Activated CD8-positive, alpha-beta T cell treated with anti-CD3 and anti-CD28 coated beads, Interleukin-2, amount 10 ng/mL, durations not matched to agents 7 days and 5 days (primary cell): ENCODE data around the gene PTK7. TPM values are rescaled to one million over a fixed set of nuclear protein-coding genes. Genes with fewer than 3 reads are reported as not detected.

Source experiments
- ATAC-seq: fragments of 150-1000 bp; cut with Tn5 transposase; one replicate; pipeline ENCODE4 v1.10.0; 2021; ENCODE audit warnings: moderate library complexity
- CTCF ChIA-PET: fragments of 350-600 bp; sonication (Branson Sonifier 250); formaldehyde crosslinking; loops from one replicate; lab custom pipeline; 2021; ENCODE audit warnings: antibody characterized with exemption; lab: Charles Lee
- POLR2A ChIA-PET: fragments of 350-600 bp; sonication (Branson Sonifier 250); formaldehyde crosslinking; loops from one replicate; lab custom pipeline; 2021; ENCODE audit warnings: antibody characterized with exemption; lab: Charles Lee
- DNase-seq: peaks from one replicate; pipeline ENCODE4 v3.0.0-alpha.2; 2020
- H3K27ac Mint-ChIP-seq: one replicate; pipeline ENCODE4 v1.8.0; 2021; ENCODE audit warnings: mild to moderate bottlenecking, mixed read lengths
- H3K27me3 Mint-ChIP-seq: one replicate; pipeline ENCODE4 v1.8.0; 2021; ENCODE audit warnings: low read depth, mixed read lengths
- H3K36me3 Mint-ChIP-seq: one replicate; pipeline ENCODE4 v1.8.0; 2021; ENCODE audit warnings: low read depth, mixed read lengths
- H3K4me1 Mint-ChIP-seq: one replicate; pipeline ENCODE4 v1.8.0; 2021; ENCODE audit warnings: low read depth, mixed read lengths
- H3K4me3 Mint-ChIP-seq: one replicate; pipeline ENCODE4 v1.8.0; 2021; ENCODE audit warnings: mild to moderate bottlenecking, mixed read lengths
- H3K9me3 Mint-ChIP-seq: one replicate; pipeline ENCODE4 v1.8.0; 2022; ENCODE audit warnings: mixed read lengths; ENCODE audit not compliant: insufficient read depth
- total RNA-seq, 2 experiments: library from RNA; stranded (reverse); gene quantifications; one replicate each; pipeline ENCODE4 v1.2.3, GENCODE V29; 2021

Gene PTK7
- 1 to 10 TPM; 1.2 to 1.8 TPM for total RNA-seq

- H3K36me3 Mint-ChIP-seq: no peaks in the 10 kb centered on the region
- POLR2A ChIA-PET: no interaction called here
- DNase-seq: no peak
- H3K4me1 Mint-ChIP-seq: peaks cover 7% of the 10 kb centered on the region
- H3K9me3 Mint-ChIP-seq: no peaks in the 10 kb centered on the region
- H3K27me3 Mint-ChIP-seq: peaks cover 26% of the 10 kb centered on the region
- H3K4me3 Mint-ChIP-seq: peak within 1 kb of the TSS; percentile 40
- peak; percentile 62 for ATAC-seq
- no peak within 1 kb of the TSS for H3K27ac Mint-ChIP-seq
- CTCF ChIA-PET: interaction anchor here (4.7 kb wide), 1 partner anchor 67 kb away, joined by 22 read pairs; no protein-coding TSS in a partner anchor
Measured at GRCh38 chr6:43075670-43076463, at the start of gene PTK7. Gene PTK7 (plus strand): TSS chr6:43076314. CDS start chr6:43076489, 175 bp downstream.

- Mint-ChIP-seq H3K4me3 (no peak overlapping the region), H3K4me1 (peaks cover 17% of the 10 kb centered on the region), H3K27ac (no peak overlapping the region), H3K27me3 (no peaks in the 10 kb centered on the region), H3K36me3 (peaks cover 50% of the 10 kb centered on the region), H3K9me3 (no peaks in the 10 kb centered on the region)
- ChIA-PET CTCF (interaction anchor here (0.5 kb wide), 1 partner anchor 16 kb away, joined by 5 read pairs; no protein-coding TSS in a partner anchor), POLR2A (no interaction called here)
- ATAC-seq: no peak
- DNase-seq: no peak
Measured at GRCh38 chr6:43026365-43026764, 49.7 kb upstream of the PTK7 start.

DNA sequence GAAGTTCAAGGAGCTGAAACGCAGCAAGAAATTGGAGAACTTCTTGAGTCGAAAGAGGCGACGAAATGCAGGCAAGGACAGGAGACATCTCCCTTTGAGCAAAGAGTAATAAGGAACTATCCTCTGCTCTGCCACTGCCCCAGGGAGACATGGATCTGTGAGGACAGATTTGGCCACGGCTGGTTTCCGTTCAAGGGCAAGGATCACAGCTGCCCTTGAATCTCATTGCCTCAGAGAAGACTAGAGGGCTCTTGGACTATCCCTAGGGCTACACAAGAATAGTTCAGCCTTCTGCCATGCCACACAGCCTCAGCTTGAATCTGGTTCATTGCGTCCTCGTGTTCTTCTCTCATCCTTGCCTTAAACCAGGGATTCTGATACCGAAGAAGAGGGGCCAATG is 47.0 kb upstream of the PTK7 start:
- Mint-ChIP-seq H3K36me3 (peaks cover 58% of the 10 kb centered on the region), H3K27ac (no peak overlapping the region), H3K9me3 (no peaks in the 10 kb centered on the region), H3K4me1 (peaks cover 7% of the 10 kb centered on the region), H3K27me3 (no peaks in the 10 kb centered on the region), H3K4me3 (no peak overlapping the region)
- ATAC-seq (no peak), DNase-seq (no peak)
- POLR2A ChIA-PET: no interaction called here
- CTCF ChIA-PET: interaction anchor here (1.0 kb wide), 1 partner anchor 115 kb away, joined by 3 read pairs; no protein-coding TSS in a partner anchor

- DNase-seq (no peak), ATAC-seq (no peak)
- Mint-ChIP-seq H3K27me3 (no peaks in the 10 kb centered on the region), H3K9me3 (no peaks in the 10 kb centered on the region), H3K36me3 (peaks cover 50% of the 10 kb centered on the region), H3K4me3 (no peak overlapping the region), H3K27ac (no peak overlapping the region), H3K4me1 (no peaks in the 10 kb centered on the region)
- ChIA-PET CTCF (interaction anchor here (1.5 kb wide), 1 partner anchor 115 kb away, joined by 3 read pairs; no protein-coding TSS in a partner anchor), POLR2A (interaction anchor here (0.6 to 1.4 kb wide), 2 partner anchors 12 to 35 kb away, joined by 3 to 5 read pairs; no protein-coding TSS in a partner anchor)
Measured at GRCh38 chr6:43032326-43032725, 43.8 kb upstream of the PTK7 start.

DNA sequence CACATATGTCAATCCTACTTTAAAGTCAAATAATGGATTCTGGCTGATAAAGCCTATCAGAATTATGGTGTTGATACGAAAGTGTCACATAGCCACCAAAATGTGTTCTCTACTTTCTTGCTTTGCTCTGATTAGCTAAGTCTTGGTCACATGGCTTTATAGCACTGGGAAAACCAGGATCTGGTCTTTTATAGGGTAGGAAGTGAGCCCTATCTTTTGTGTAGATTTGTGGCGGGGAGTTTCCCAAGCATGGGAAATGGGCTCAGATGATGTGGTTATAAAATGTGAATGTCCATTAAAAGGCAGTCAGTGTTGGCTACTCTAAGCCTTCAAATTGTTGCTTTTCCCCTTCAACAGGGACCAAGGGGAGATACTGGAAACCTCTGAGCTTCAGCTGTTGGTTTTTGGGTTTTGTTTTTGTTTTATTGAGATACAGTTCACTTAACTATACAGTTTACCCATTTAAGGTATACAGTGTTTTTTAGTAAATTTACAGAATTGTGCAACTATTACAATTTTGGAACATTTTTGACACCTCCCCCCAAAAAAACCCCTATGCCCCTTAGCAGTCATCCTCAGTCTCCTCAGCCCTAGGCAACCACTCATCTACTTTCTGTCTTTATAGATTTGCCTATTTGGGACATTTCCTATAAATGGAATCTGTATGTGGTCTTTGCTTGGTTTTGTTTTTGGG is 42.5 kb upstream of the PTK7 start:
- Mint-ChIP-seq H3K4me1 (no peaks in the 10 kb centered on the region), H3K4me3 (no peak overlapping the region), H3K36me3 (peaks cover 50% of the 10 kb centered on the region), H3K27ac (no peak overlapping the region), H3K9me3 (no peaks in the 10 kb centered on the region), H3K27me3 (no peaks in the 10 kb centered on the region)
- ChIA-PET POLR2A (interaction anchor here (0.8 to 1.6 kb wide), 2 partner anchors 19 to 49 kb away, joined by 3 to 4 read pairs; partner anchors contain the start of genes KLHDC3 and PPP2R5D), CTCF (interaction anchor here (1.1 to 1.5 kb wide), 3 partner anchors 14 to 114 kb away, joined by 3 to 4 read pairs (median 3); no protein-coding TSS in a partner anchor)
- ATAC-seq: no peak
- DNase-seq: no peak

DNA sequence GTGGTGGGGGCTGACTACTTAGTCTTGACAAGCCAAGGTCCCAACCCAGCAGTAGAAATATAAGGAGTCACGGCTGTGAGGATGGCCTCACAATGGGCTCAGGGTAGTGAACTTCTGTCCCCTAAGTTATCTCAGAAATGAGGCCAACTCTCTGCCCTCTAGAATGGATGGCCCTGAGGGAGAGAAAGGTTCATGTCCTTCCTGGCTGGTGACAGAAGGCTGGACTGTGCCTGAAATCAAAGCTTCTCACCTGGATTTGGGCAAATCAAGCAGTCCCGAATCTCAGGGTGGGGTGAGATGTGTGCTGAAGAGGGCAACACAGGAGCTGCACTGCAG is 42.0 kb upstream of the PTK7 start:
- Mint-ChIP-seq H3K4me3 (no peak overlapping the region), H3K36me3 (peaks cover 50% of the 10 kb centered on the region), H3K9me3 (no peaks in the 10 kb centered on the region), H3K4me1 (no peaks in the 10 kb centered on the region), H3K27me3 (no peaks in the 10 kb centered on the region), H3K27ac (no peak overlapping the region)
- DNase-seq: no peak
- POLR2A ChIA-PET: interaction anchor here (0.6 to 1.6 kb wide), 2 partner anchors 50 to 61 kb away, joined by 3 read pairs; partner anchors contain the start of gene PPP2R5D
- no peak for ATAC-seq
- CTCF ChIA-PET: interaction anchor here (1.5 kb wide), 1 partner anchor 14 kb away, joined by 4 read pairs; no protein-coding TSS in a partner anchor

DNA sequence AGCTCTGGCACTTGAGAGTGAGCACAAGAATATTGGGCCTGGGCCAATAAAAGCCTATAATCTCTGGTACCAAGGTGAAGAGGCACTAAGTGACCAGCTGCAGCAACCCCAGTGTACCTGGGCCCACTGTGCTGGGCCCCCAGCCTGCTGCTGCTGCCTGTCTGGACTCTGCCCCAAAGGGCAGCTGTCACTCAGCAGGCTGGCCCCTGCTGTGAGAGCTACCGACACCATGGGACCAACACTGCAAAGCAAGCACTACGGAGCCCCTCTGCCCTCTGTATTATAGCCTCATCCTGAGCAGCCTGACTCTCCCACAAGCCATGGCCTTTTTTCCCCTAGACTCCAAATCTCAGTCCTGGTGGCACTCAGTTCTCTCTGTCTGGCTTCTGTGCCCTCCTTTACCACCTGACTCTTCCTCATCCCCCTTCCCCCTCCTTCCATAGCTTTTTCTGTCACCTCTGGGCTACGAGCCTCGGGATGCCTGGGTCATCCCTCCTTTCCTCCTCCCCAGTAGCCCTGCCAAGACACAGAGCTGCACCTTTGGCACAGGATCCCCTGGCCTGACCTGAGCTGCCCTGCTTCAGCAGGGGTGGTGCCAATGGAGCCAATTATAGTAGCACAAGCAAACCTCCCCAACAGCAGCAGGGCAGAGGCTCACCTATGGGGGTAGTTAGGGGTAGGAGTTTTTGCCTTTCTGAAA is 40.5 kb upstream of the PTK7 start:
- no peak for ATAC-seq
- Mint-ChIP-seq H3K36me3 (peaks cover 45% of the 10 kb centered on the region), H3K27me3 (no peaks in the 10 kb centered on the region), H3K27ac (peak overlapping the region; percentile 64), H3K9me3 (no peaks in the 10 kb centered on the region), H3K4me1 (no peaks in the 10 kb centered on the region), H3K4me3 (no peak overlapping the region)
- ChIA-PET CTCF (no interaction called here), POLR2A (interaction anchor here (1.6 kb wide), 1 partner anchor 51 kb away, joined by 3 read pairs; the partner anchor contains the start of gene PPP2R5D)
- DNase-seq: no peak

- Mint-ChIP-seq H3K27ac (no peak overlapping the region), H3K9me3 (no peaks in the 10 kb centered on the region)
- CTCF ChIA-PET: no interaction called here
Measured at GRCh38 chr6:43036712-43037111, 39.4 kb upstream of the PTK7 start.

DNA sequence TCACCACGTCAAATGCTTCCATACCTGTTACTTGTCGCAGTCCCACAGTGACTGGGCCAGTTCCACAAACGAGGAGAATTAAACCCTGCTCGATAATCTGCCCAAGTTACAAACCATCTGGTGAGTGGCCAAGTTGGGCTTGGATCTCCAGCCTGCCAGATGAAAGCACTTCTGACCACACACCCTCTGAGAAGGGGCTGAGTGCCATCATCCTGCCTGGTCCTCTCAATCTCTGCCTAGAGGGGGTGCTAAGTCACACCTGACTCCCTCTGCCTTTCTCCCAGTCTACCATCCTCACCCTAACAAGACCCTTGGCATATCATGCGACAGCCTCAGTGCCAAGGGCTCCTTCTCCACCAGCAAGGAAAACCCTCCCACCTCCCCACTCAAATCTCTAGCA is 38.9 kb upstream of the PTK7 start:
- ChIA-PET POLR2A (no interaction called here), CTCF (interaction anchor here (1.5 kb wide), 1 partner anchor 106 kb away, joined by 3 read pairs; no protein-coding TSS in a partner anchor)
- ATAC-seq (no peak), DNase-seq (no peak)
- Mint-ChIP-seq H3K4me1 (no peaks in the 10 kb centered on the region), H3K4me3 (no peak overlapping the region), H3K27ac (peak overlapping the region; percentile 57), H3K36me3 (peaks cover 38% of the 10 kb centered on the region), H3K9me3 (no peaks in the 10 kb centered on the region), H3K27me3 (no peaks in the 10 kb centered on the region)

More at GRCh38 chr6:43036712-43037111, 39.4 kb upstream of the PTK7 start:
- POLR2A ChIA-PET: no interaction called here
- Mint-ChIP-seq H3K27me3 (no peaks in the 10 kb centered on the region), H3K36me3 (peaks cover 41% of the 10 kb centered on the region), H3K4me1 (no peaks in the 10 kb centered on the region), H3K4me3 (no peak overlapping the region)
- no peak for ATAC-seq
- DNase-seq: no peak

- no peak for DNase-seq
- Mint-ChIP-seq H3K27ac (peak overlapping the region; percentile 57), H3K9me3 (no peaks in the 10 kb centered on the region), H3K4me1 (no peaks in the 10 kb centered on the region), H3K4me3 (no peak overlapping the region), H3K27me3 (no peaks in the 10 kb centered on the region), H3K36me3 (peaks cover 40% of the 10 kb centered on the region)
- POLR2A ChIA-PET: no interaction called here
- CTCF ChIA-PET: interaction anchor here (1.5 kb wide), 1 partner anchor 106 kb away, joined by 3 read pairs; no protein-coding TSS in a partner anchor
- ATAC-seq: no peak
Measured at GRCh38 chr6:43037706-43038105, 38.4 kb upstream of the PTK7 start.

DNA sequence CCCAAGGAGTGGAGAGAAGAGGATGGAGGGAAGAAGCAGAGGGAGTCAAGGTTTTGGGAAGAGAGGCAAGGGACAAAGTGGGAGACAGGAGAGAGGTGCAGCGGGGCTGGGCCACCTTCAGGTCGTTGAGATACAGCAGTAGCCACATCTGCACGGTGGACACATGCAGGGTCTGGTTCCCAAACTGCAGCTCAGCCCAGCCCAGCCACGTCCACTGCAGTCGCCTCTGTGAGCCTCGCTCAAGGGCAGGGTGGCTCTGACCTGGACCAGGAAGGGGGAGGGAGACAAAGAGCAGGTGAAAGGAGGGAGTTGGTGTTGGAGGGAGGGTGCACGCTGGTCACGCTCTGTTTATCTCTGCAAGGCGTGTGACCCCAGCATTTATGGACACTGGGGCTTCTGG is 37.4 kb upstream of the PTK7 start:
- H3K27ac Mint-ChIP-seq: peak overlapping the region; percentile 23
- POLR2A ChIA-PET: no interaction called here
- H3K4me1 Mint-ChIP-seq: no peaks in the 10 kb centered on the region

More for the DNA sequence above, 37.4 kb upstream of the PTK7 start:
- Mint-ChIP-seq H3K27me3 (no peaks in the 10 kb centered on the region), H3K36me3 (peaks cover 40% of the 10 kb centered on the region), H3K4me3 (no peak overlapping the region), H3K9me3 (no peaks in the 10 kb centered on the region)
- DNase-seq (no peak), ATAC-seq (no peak)
- CTCF ChIA-PET: interaction anchor here (1.5 kb wide), 1 partner anchor 105 kb away, joined by 3 read pairs; no protein-coding TSS in a partner anchor
